ENCODE data around the gene MBOAT2.

DNA sequence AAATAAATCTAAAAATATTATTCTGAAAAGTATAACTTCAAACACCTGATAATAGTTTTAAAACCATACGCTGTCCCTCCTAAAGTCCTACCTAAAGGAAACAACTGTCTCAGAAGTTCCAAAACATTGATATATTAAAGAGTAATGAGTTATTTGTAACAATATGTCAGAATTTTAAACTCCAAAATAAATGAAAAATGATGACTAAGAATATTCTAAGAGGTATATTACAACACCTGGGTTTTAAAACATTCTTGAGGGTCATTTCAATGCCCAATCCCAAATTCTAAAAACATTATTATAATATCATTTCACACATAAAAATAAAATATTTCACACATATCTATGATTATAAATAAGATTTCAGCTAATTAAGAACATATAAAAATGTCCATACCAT lies 186.3 kb downstream of the MBOAT2 start:
- TF ChIP-seq, protein P1, sequence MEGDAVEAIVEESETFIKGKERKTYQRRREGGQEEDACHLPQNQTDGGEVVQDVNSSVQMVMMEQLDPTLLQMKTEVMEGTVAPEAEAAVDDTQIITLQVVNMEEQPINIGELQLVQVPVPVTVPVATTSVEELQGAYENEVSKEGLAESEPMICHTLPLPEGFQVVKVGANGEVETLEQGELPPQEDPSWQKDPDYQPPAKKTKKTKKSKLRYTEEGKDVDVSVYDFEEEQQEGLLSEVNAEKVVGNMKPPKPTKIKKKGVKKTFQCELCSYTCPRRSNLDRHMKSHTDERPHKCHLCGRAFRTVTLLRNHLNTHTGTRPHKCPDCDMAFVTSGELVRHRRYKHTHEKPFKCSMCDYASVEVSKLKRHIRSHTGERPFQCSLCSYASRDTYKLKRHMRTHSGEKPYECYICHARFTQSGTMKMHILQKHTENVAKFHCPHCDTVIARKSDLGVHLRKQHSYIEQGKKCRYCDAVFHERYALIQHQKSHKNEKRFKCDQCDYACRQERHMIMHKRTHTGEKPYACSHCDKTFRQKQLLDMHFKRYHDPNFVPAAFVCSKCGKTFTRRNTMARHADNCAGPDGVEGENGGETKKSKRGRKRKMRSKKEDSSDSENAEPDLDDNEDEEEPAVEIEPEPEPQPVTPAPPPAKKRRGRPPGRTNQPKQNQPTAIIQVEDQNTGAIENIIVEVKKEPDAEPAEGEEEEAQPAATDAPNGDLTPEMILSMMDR (conservative IDR thresholded peaks at IDR 0.05; ENCODE audit: low read depth, low read length): no peak
- no peak for TF ChIP-seq EZH2phosphoT487 (IDR thresholded peaks at IDR 0.05; ENCODE audit: borderline replicate concordance, low read length)
- no peak for TF ChIP-seq EZH2 (IDR thresholded peaks at IDR 0.05; ENCODE audit: low read length, unreplicated experiment)
